ENCODE results near the gene IL36B. TPM values are rescaled to one million over a fixed set of nuclear protein-coding genes. Genes with fewer than 3 reads are reported as not detected.

Gene IL36B
- total RNA-seq, 2 donors from 2014 or later: not detected

- no peak for DNase-seq
- Mint-ChIP-seq H3K27ac (no peak overlapping the region), H3K4me1 (ENCODE audit: low read depth) (peaks cover 7% of the 10 kb centered on the region), H3K36me3 (ENCODE audit: insufficient read depth in 2 of 2) (no peaks in the 10 kb centered on the region), H3K4me3 (no peak overlapping the region), H3K9me3 (no peaks in the 10 kb centered on the region), H3K27me3 (ENCODE audit: low read depth) (no peaks in the 10 kb centered on the region)
- no peak for ATAC-seq (replicated peaks in 1 of 2)
Observed at GRCh38 chr2:113009622-113010021, 43.0 kb downstream of the IL36B start.

GRCh38 chr2:113007250-113007649 is 45.4 kb downstream of the IL36B start:
- H3K36me3 Mint-ChIP-seq (ENCODE audit: insufficient read depth in 2 of 2): no peaks in the 10 kb centered on the region
- DNase-seq (no peak), ATAC-seq (replicated peaks in 1 of 2) (no peak)
- H3K4me1 Mint-ChIP-seq (ENCODE audit: low read depth): peaks cover 7% of the 10 kb centered on the region
- no peaks in the 10 kb centered on the region for H3K9me3 Mint-ChIP-seq
- no peaks in the 10 kb centered on the region for H3K27me3 Mint-ChIP-seq (ENCODE audit: low read depth)
- H3K27ac Mint-ChIP-seq: no peak overlapping the region
- no peak overlapping the region for H3K4me3 Mint-ChIP-seq

GRCh38 chr2:113005030-113005509 is 47.6 kb downstream of the IL36B start, which contains the start of gene IL36A:
Gene IL36A (plus strand): TSS chr2:113005459. CDS start chr2:113005872, 413 bp downstream.
- H3K4me1 Mint-ChIP-seq (ENCODE audit: low read depth): peaks cover 5% of the 10 kb centered on the region
- H3K27ac Mint-ChIP-seq: no peak within 1 kb of the TSS
- DNase-seq (no peak), ATAC-seq (replicated peaks in 1 of 2) (no peak)
- H3K27me3 Mint-ChIP-seq (ENCODE audit: low read depth): no peaks in the 10 kb centered on the region
- no peak within 1 kb of the TSS for H3K4me3 Mint-ChIP-seq
- peaks cover 12 to 15% of the 10 kb centered on the region in 2 donors for H3K36me3 Mint-ChIP-seq (ENCODE audit: insufficient read depth in 2 of 2)
- H3K9me3 Mint-ChIP-seq: peaks cover 10 to 12% of the 10 kb centered on the region in 2 donors

- Mint-ChIP-seq H3K4me1 (ENCODE audit: low read depth) (no peaks in the 10 kb centered on the region), H3K27ac (no peak overlapping the region), H3K4me3 (no peak overlapping the region), H3K36me3 (ENCODE audit: insufficient read depth in 2 of 2) (peaks cover 18 to 19% of the 10 kb centered on the region in 2 donors), H3K27me3 (ENCODE audit: low read depth) (no peaks in the 10 kb centered on the region), H3K9me3 (peaks cover 14 to 17% of the 10 kb centered on the region in 2 donors)
- ATAC-seq (replicated peaks in 1 of 2) (no peak), DNase-seq (no peak)
Observed at GRCh38 chr2:113002677-113003076, 50.0 kb downstream of the IL36B start.

- no peak overlapping the region for H3K27ac Mint-ChIP-seq
- H3K27me3 Mint-ChIP-seq (ENCODE audit: low read depth): no peaks in the 10 kb centered on the region
- H3K9me3 Mint-ChIP-seq: peaks cover 14 to 17% of the 10 kb centered on the region in 2 donors
- DNase-seq (no peak), ATAC-seq (replicated peaks in 1 of 2) (no peak)
- peaks cover 22% of the 10 kb centered on the region for H3K4me1 Mint-ChIP-seq (ENCODE audit: low read depth)
- peaks cover 18 to 19% of the 10 kb centered on the region in 2 donors for H3K36me3 Mint-ChIP-seq (ENCODE audit: insufficient read depth in 2 of 2)
- no peak overlapping the region for H3K4me3 Mint-ChIP-seq
Observed at GRCh38 chr2:113000436-113000835, 52.2 kb downstream of the IL36B start.

- H3K27me3 Mint-ChIP-seq (ENCODE audit: low read depth): no peaks in the 10 kb centered on the region
- H3K36me3 Mint-ChIP-seq (ENCODE audit: insufficient read depth in 2 of 2): peaks cover 26 to 27% of the 10 kb centered on the region in 2 donors
- peak overlapping the region; percentile 5 to 68 for H3K4me3 Mint-ChIP-seq
- H3K27ac Mint-ChIP-seq: peak overlapping the region; percentile 66
- DNase-seq (no peak), ATAC-seq (replicated peaks in 1 of 2) (no peak)
- peaks cover 28% of the 10 kb centered on the region for H3K4me1 Mint-ChIP-seq (ENCODE audit: low read depth)
- H3K9me3 Mint-ChIP-seq: peaks cover 20 to 25% of the 10 kb centered on the region in 2 donors
Observed at GRCh38 chr2:112997151-112997550, 55.5 kb downstream of the IL36B start.

GRCh38 chr2:112996635-112997034 is 56.0 kb downstream of the IL36B start:
- Mint-ChIP-seq H3K36me3 (ENCODE audit: insufficient read depth in 2 of 2) (peaks cover 27% of the 10 kb centered on the region in 2 donors), H3K4me3 (peak overlapping the region; percentile 45 to 68), H3K27me3 (ENCODE audit: low read depth) (no peaks in the 10 kb centered on the region), H3K27ac (peak overlapping the region; percentile 66), H3K9me3 (peaks cover 19 to 26% of the 10 kb centered on the region in 2 donors), H3K4me1 (ENCODE audit: low read depth) (peaks cover 28% of the 10 kb centered on the region)
- DNase-seq: peak; percentile 65 to 66
- peak; percentile 95 to 97 for ATAC-seq (replicated peaks in 1 of 2)

- DNase-seq: peak; percentile 29 to 30
- H3K4me3 Mint-ChIP-seq: peak overlapping the region; percentile 75 to 86
- peaks cover 18 to 23% of the 10 kb centered on the region in 2 donors for H3K36me3 Mint-ChIP-seq (ENCODE audit: insufficient read depth in 2 of 2)
- H3K9me3 Mint-ChIP-seq: peaks cover 12 to 23% of the 10 kb centered on the region in 2 donors
- peaks cover 28% of the 10 kb centered on the region for H3K4me1 Mint-ChIP-seq (ENCODE audit: low read depth)
- ATAC-seq (replicated peaks in 1 of 2): peak; percentile 30 to 39
- peak overlapping the region; percentile 87 for H3K27ac Mint-ChIP-seq
- no peaks in the 10 kb centered on the region for H3K27me3 Mint-ChIP-seq (ENCODE audit: low read depth)
Observed at GRCh38 chr2:112995346-112995920, 57.2 kb downstream of the IL36B start.

- ATAC-seq (replicated peaks in 1 of 2) (no peak), DNase-seq (no peak)
- Mint-ChIP-seq H3K4me1 (ENCODE audit: low read depth) (peaks cover 28% of the 10 kb centered on the region), H3K27me3 (ENCODE audit: low read depth) (no peaks in the 10 kb centered on the region), H3K9me3 (peaks cover 12 to 26% of the 10 kb centered on the region in 2 donors), H3K27ac (no peak overlapping the region), H3K4me3 (peak overlapping the region in 1 of 2 donors; percentile 86), H3K36me3 (ENCODE audit: insufficient read depth in 2 of 2) (peaks cover 20 to 22% of the 10 kb centered on the region in 2 donors)
Observed at GRCh38 chr2:112994648-112995047, 58.0 kb downstream of the IL36B start.

- H3K4me3 Mint-ChIP-seq: no peak overlapping the region
- H3K27me3 Mint-ChIP-seq (ENCODE audit: low read depth): no peaks in the 10 kb centered on the region
- H3K9me3 Mint-ChIP-seq: peaks cover 8 to 24% of the 10 kb centered on the region in 2 donors
- ATAC-seq (replicated peaks in 1 of 2) (no peak), DNase-seq (no peak)
- peaks cover 28% of the 10 kb centered on the region for H3K4me1 Mint-ChIP-seq (ENCODE audit: low read depth)
- no peak overlapping the region for H3K27ac Mint-ChIP-seq
- H3K36me3 Mint-ChIP-seq (ENCODE audit: insufficient read depth in 2 of 2): peaks cover 19 to 20% of the 10 kb centered on the region in 2 donors
Observed at GRCh38 chr2:112993831-112994230, 58.8 kb downstream of the IL36B start.

- Mint-ChIP-seq H3K27ac (no peak overlapping the region), H3K4me3 (no peak overlapping the region), H3K36me3 (ENCODE audit: insufficient read depth in 2 of 2) (peaks cover 18 to 19% of the 10 kb centered on the region in 2 donors), H3K4me1 (ENCODE audit: low read depth) (peaks cover 14% of the 10 kb centered on the region), H3K9me3 (peaks cover 8 to 21% of the 10 kb centered on the region in 2 donors), H3K27me3 (ENCODE audit: low read depth) (no peaks in the 10 kb centered on the region)
- no peak for ATAC-seq (replicated peaks in 1 of 2)
- no peak for DNase-seq
Observed at GRCh38 chr2:112989611-112990010, 63.1 kb downstream of the IL36B start.

GRCh38 chr2:112985090-112985489 is 67.6 kb downstream of the IL36B start:
- H3K36me3 Mint-ChIP-seq (ENCODE audit: insufficient read depth in 2 of 2): peaks cover 2 to 5% of the 10 kb centered on the region in 2 donors
- H3K4me1 Mint-ChIP-seq (ENCODE audit: low read depth): peaks cover 17% of the 10 kb centered on the region
- no peaks in the 10 kb centered on the region for H3K27me3 Mint-ChIP-seq (ENCODE audit: low read depth)
- peak; percentile 98 to 99 for ATAC-seq (replicated peaks in 1 of 2)
- DNase-seq: peak; percentile 47 to 56
- H3K27ac Mint-ChIP-seq: peak overlapping the region; percentile 36
- peaks cover 2 to 3% of the 10 kb centered on the region in 2 donors for H3K9me3 Mint-ChIP-seq
- H3K4me3 Mint-ChIP-seq: peak overlapping the region in 1 of 2 donors; percentile 12

GRCh38 chr2:112980537-112980936 is 72.1 kb downstream of the IL36B start:
- Mint-ChIP-seq H3K36me3 (ENCODE audit: insufficient read depth in 2 of 2) (no peaks in the 10 kb centered on the region), H3K4me3 (peak overlapping the region; percentile 14 to 25), H3K9me3 (no peaks in the 10 kb centered on the region), H3K27ac (no peak overlapping the region), H3K4me1 (ENCODE audit: low read depth) (peaks cover 11% of the 10 kb centered on the region), H3K27me3 (ENCODE audit: low read depth) (peaks cover 8% of the 10 kb centered on the region)
- ATAC-seq (replicated peaks in 1 of 2) (no peak), DNase-seq (no peak)
